Natural killer cell (primary cell): ENCODE data around the gene PSMD4. TPM values are rescaled to one million over a fixed set of nuclear protein-coding genes. Genes with fewer than 3 reads are reported as not detected.

Experiments
- ATAC-seq, 3 donors: fragments of 150-1000 bp in 2 of 3; fragments of 200-7000 bp in 1 of 3; cut with Tn5 transposase; 1 replicate in 1 of 3; 2 replicates in 2 of 3; pipeline ENCODE4 v1.10.0; 2021; ENCODE audit warnings: mild to moderate bottlenecking in 2 of 3, moderate library complexity in 2 of 3
- DNase-seq, 2 donors: peaks; one replicate each; pipeline versions ENCODE4 v3.0.0 to v3.0.0-alpha.2; 2013 to 2021; ENCODE audit warnings: mixed read lengths in 1 of 2
- H3K27ac ChIP-seq: one replicate; pipeline ENCODE4 v1.5.1; 2013; ENCODE audit warnings: mild to moderate bottlenecking, low read length
- H3K27me3 ChIP-seq: one replicate; pipeline ENCODE4 v1.6.1; 2013; ENCODE audit warnings: low read length; ENCODE audit not compliant: control insufficient read depth, insufficient read depth
- H3K36me3 ChIP-seq: one replicate; pipeline ENCODE4 v1.6.1; 2013; ENCODE audit warnings: low read length; ENCODE audit not compliant: control insufficient read depth, insufficient read depth
- H3K4me1 ChIP-seq: one replicate; pipeline ENCODE4 v1.6.1; 2013; ENCODE audit warnings: low read length; ENCODE audit not compliant: control insufficient read depth, insufficient read depth
- H3K4me3 ChIP-seq: one replicate; pipeline ENCODE4 v1.5.1; 2013; ENCODE audit warnings: low read length
- H3K9me3 ChIP-seq: one replicate; pipeline ENCODE4 v1.6.1; 2013; ENCODE audit warnings: low read length; ENCODE audit not compliant: control insufficient read depth, insufficient read depth
- H3K27ac Mint-ChIP-seq, 2 donors: one replicate each; pipeline ENCODE4 v1.8.0; 2022; ENCODE audit warnings: mild to moderate bottlenecking in 2 of 2, mixed read lengths in 2 of 2, moderate library complexity in 1 of 2
- H3K27me3 Mint-ChIP-seq, 2 donors: one replicate each; pipeline ENCODE4 v1.8.0; 2022; ENCODE audit warnings: low read depth in 2 of 2, mixed read lengths in 2 of 2
- H3K36me3 Mint-ChIP-seq: one replicate; pipeline ENCODE4 v1.8.0; 2022; ENCODE audit warnings: mixed read lengths
- H3K4me1 Mint-ChIP-seq, 2 donors: one replicate each; pipeline ENCODE4 v1.8.0; 2022; ENCODE audit warnings: mixed read lengths in 2 of 2
- H3K4me3 Mint-ChIP-seq: one replicate; pipeline ENCODE4 v1.8.0; 2022; ENCODE audit warnings: mild to moderate bottlenecking, moderate library complexity, mixed read lengths
- H3K9me3 Mint-ChIP-seq, 2 donors: one replicate each; pipeline ENCODE4 v1.8.0; 2022; ENCODE audit warnings: mixed read lengths in 2 of 2
- WGBS: methylation state at CpG from one replicate; pipeline ENCODE4 v1.1.7; 2013; ENCODE audit warnings: missing lambda C conversion rate; ENCODE audit not compliant: insufficient coverage; 5-methylcytosine and 5-hydroxymethylcytosine counted together
- intact Hi-C: fragments of 100-400 bp; cut with micrococcal nuclease; formaldehyde crosslinking; loops from one replicate; pipeline ENCODE4 v1.14.2; 2022
- total RNA-seq, 4 donors: library from RNA; stranded (reverse); fragments of 120-200 nt in 1 of 4; gene quantifications; one replicate each; pipeline versions ENCODE4 v1.2.3 to v1.2.4, GENCODE V29; 2013 to 2022
- TF ChIP-seq, protein P1 (sequence below): fragments of 200-600 bp; IDR thresholded peaks from one replicate; pipeline ENCODE4 v1.8.0; 2022; ENCODE audit warnings: antibody characterized with exemption

PSMD4 gene
- total RNA-seq, 3 donors from 2014 or later (not counting 1 experiment from before 2014, with no cell fraction given), result 94.2 to 101 (median 99.3) TPM

DNA sequence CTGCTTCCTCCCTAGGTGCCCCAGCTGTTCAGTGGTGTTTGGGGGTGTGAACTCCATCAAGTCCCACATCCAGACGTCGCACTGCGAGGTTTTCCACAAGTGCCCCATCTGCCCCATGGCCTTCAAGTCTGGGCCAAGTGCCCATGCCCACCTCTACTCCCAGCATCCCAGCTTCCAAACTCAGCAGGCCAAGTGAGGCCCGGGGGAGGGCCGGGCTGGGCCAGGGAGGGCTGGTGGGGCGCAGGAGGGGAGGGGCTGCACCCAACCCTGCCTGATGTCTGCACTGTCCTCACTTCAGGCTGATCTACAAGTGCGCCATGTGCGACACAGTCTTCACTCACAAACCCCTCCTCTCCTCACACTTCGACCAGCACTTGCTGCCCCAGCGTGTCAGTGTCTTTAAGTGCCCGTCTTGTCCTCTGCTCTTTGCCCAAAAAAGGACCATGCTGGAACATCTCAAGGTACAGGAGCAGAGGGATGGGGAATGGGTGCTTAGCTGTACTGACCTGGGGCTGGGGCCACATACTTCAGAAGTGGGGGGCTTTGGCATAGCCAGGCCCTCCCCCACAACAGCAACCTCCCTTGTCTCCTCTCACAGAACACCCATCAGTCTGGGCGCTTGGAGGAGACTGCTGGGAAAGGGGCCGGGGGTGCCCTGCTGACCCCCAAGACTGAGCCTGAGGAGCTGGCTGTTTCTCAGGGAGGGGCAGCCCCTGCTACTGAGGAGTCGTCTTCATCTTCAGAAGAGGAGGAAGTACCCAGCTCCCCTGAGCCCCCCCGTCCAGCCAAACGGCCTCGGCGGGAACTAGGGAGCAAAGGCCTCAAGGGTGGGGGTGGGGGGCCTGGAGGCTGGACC is 34.8 kb downstream of the PSMD4 start:
- Mint-ChIP-seq H3K36me3 (no peaks in the 10 kb centered on the region), H3K27ac (peak overlapping the region; percentile 83 to 86), H3K27me3 (no peaks in the 10 kb centered on the region), H3K9me3 (no peaks in the 10 kb centered on the region), H3K4me1 (peaks cover 48 to 61% of the 10 kb centered on the region in 2 donors), H3K4me3 (peak overlapping the region; percentile 53)
- peak overlapping the region; percentile 69 for H3K27ac ChIP-seq
- H3K27me3 ChIP-seq, result no peaks in the 10 kb centered on the region
- H3K36me3 ChIP-seq, result peaks cover 80% of the 10 kb centered on the region
- H3K9me3 ChIP-seq, result no peaks in the 10 kb centered on the region
- WGBS, result 75% methylated on average over 18 of the region's 18 CpGs
- intact Hi-C loops, result no loop called here
- ATAC-seq, result no peak
- TF ChIP-seq, protein P1, sequence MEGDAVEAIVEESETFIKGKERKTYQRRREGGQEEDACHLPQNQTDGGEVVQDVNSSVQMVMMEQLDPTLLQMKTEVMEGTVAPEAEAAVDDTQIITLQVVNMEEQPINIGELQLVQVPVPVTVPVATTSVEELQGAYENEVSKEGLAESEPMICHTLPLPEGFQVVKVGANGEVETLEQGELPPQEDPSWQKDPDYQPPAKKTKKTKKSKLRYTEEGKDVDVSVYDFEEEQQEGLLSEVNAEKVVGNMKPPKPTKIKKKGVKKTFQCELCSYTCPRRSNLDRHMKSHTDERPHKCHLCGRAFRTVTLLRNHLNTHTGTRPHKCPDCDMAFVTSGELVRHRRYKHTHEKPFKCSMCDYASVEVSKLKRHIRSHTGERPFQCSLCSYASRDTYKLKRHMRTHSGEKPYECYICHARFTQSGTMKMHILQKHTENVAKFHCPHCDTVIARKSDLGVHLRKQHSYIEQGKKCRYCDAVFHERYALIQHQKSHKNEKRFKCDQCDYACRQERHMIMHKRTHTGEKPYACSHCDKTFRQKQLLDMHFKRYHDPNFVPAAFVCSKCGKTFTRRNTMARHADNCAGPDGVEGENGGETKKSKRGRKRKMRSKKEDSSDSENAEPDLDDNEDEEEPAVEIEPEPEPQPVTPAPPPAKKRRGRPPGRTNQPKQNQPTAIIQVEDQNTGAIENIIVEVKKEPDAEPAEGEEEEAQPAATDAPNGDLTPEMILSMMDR, result no peak
- no peak overlapping the region for H3K4me3 ChIP-seq
- peaks cover 61% of the 10 kb centered on the region for H3K4me1 ChIP-seq
- DNase-seq, result no peak

DNA sequence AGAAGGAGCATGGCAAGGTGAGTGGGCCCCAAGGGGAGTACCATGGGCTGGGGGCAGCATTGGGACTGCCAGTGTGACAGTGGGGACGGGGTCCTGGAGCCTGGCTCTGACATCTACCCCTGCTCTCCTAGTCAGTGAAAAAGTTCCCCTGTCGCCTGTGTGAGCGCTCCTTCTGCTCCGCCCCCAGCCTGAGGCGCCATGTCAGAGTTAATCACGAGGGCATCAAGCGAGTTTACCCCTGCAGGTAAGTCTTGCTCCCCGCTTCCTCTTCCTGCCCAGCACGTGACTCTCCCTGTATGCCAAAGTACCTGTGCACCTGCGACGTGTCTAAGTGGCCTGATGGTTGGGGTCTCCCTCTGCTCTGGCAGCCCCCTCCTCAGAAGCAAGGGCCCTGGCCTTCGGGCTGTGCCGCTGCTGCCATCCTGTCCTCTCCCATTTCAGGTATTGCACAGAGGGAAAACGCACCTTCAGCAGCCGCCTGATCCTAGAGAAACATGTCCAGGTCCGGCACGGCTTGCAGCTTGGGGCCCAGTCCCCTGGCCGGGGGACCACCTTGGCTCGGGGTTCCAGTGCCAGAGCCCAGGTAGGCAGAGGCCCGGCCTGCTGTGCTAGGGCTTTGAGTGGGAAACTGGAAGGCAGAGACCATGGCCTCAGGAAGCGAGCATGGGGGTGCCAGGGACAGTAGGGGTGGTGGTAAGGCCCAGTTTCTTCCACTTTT is 35.6 kb downstream of the PSMD4 start:
- intact Hi-C loops, result no loop called here
- TF ChIP-seq, protein P1, result no peak
- peaks cover 40 to 57% of the 10 kb centered on the region in 2 donors for H3K4me1 Mint-ChIP-seq
- DNase-seq (no peak), ATAC-seq (no peak)
- no peaks in the 10 kb centered on the region for H3K36me3 Mint-ChIP-seq
- 88% methylated on average over 21 of the region's 21 CpGs for WGBS
- Histone ChIP-seq H3K9me3 (no peaks in the 10 kb centered on the region), H3K36me3 (peaks cover 86% of the 10 kb centered on the region), H3K4me3 (no peak overlapping the region), H3K4me1 (peaks cover 60% of the 10 kb centered on the region), H3K27ac (peak overlapping the region; percentile 69), H3K27me3 (no peaks in the 10 kb centered on the region)
- H3K4me3 Mint-ChIP-seq, result peak overlapping the region; percentile 62
- no peaks in the 10 kb centered on the region for H3K27me3 Mint-ChIP-seq
- H3K27ac Mint-ChIP-seq, result peak overlapping the region; percentile 83 to 86
- H3K9me3 Mint-ChIP-seq, result no peaks in the 10 kb centered on the region

DNA sequence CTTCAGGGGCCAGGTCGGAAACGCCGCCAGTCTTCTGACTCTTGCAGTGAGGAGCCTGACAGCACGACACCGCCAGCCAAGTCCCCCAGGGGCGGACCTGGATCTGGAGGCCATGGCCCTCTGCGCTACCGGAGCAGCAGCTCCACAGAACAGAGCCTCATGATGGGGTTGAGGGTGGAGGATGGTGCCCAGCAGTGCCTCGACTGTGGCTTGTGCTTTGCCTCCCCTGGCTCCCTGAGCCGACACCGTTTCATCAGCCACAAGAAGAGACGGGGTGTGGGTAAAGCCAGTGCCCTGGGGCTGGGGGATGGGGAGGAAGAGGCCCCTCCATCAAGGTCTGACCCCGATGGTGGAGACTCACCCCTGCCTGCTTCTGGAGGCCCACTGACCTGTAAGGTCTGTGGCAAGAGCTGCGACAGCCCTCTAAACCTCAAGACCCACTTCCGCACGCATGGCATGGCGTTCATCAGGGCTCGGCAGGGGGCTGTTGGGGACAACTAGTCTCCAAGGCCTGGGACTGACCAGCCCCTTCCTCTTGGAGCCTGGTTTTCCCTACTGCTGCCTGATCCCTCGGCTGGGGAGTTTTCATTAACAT is 36.3 kb downstream of the PSMD4 start:
- intact Hi-C loops, result loop anchor here (1.0 kb wide), 1 partner anchor 9 kb away; the partner anchor contains the start of gene ZNF687
- H3K9me3 ChIP-seq, result no peaks in the 10 kb centered on the region
- peaks cover 91% of the 10 kb centered on the region for H3K36me3 ChIP-seq
- Mint-ChIP-seq H3K9me3 (no peaks in the 10 kb centered on the region), H3K27ac (peak overlapping the region; percentile 83 to 86), H3K27me3 (no peaks in the 10 kb centered on the region), H3K4me3 (peak overlapping the region; percentile 62), H3K36me3 (no peaks in the 10 kb centered on the region), H3K4me1 (peaks cover 40 to 57% of the 10 kb centered on the region in 2 donors)
- peaks cover 60% of the 10 kb centered on the region for H3K4me1 ChIP-seq
- ATAC-seq (peak; percentile 48 to 61 (median 52)), DNase-seq (peak in 1 of 2 donors; percentile 60)
- peak overlapping the region; percentile 69 for H3K27ac ChIP-seq
- TF ChIP-seq, protein P1, result no peak
- H3K27me3 ChIP-seq, result no peaks in the 10 kb centered on the region
- no peak overlapping the region for H3K4me3 ChIP-seq
- WGBS, result 47% methylated on average over 18 of the region's 19 CpGs
